CD8-positive, alpha-beta memory T cell (primary cell): ENCODE results near the gene ZBTB44. TPM values are rescaled to one million over a fixed set of nuclear protein-coding genes. Genes with fewer than 3 reads are reported as not detected.

Experiments used
- CTCF ChIA-PET: fragments of 350-600 bp; sonication (Branson Sonifier 250); formaldehyde crosslinking; loops from one replicate; lab custom pipeline; 2021; ENCODE audit warnings: antibody characterized with exemption; lab: Charles Lee
- POLR2A ChIA-PET: fragments of 350-600 bp; sonication (Branson Sonifier 250); formaldehyde crosslinking; loops from one replicate; lab custom pipeline; 2021; ENCODE audit warnings: antibody characterized with exemption; lab: Charles Lee
- DNase-seq, 5 donors: peaks; one replicate each; pipeline versions ENCODE4 v3.0.0 to v3.0.0-alpha.2; 2020 to 2022; ENCODE audit warnings: mixed read lengths in 1 of 5
- H3K27ac ChIP-seq: one replicate; pipeline ENCODE4 v1.7.0; 2013; ENCODE audit warnings: low read depth, mild to moderate bottlenecking, low read length, moderate library complexity
- H3K27me3 ChIP-seq: 2 replicates; pipeline ENCODE4 v1.7.0; 2013; ENCODE audit warnings: low read length, mild to moderate bottlenecking; ENCODE audit not compliant: insufficient read depth, poor library complexity, severe bottlenecking
- H3K36me3 ChIP-seq: 2 replicates; pipeline ENCODE4 v1.7.0; 2013; ENCODE audit warnings: mild to moderate bottlenecking, low read length, moderate library complexity; ENCODE audit not compliant: insufficient read depth
- H3K4me1 ChIP-seq: 2 replicates; pipeline ENCODE4 v1.7.0; 2013; ENCODE audit warnings: mild to moderate bottlenecking, low read length, moderate library complexity; ENCODE audit not compliant: insufficient read depth
- H3K4me3 ChIP-seq: 2 replicates; pipeline ENCODE4 v1.7.0; 2013; ENCODE audit warnings: mild to moderate bottlenecking, low read length
- H3K9me3 ChIP-seq: 2 replicates; pipeline ENCODE4 v1.7.0; 2013; ENCODE audit warnings: mild to moderate bottlenecking, low read length
- H3K27ac Mint-ChIP-seq, 8 donors: one replicate each; pipeline ENCODE4 v1.8.0; 2020 to 2021; ENCODE audit warnings: mixed read lengths in 8 of 8, mild to moderate bottlenecking in 6 of 8, inconsistent platforms in 3 of 8, moderate library complexity in 3 of 8
- H3K27me3 Mint-ChIP-seq, 2 donors: one replicate each; pipeline ENCODE4 v1.8.0; 2020 to 2021; ENCODE audit warnings: mixed read lengths in 2 of 2, mild to moderate bottlenecking in 1 of 2, moderate library complexity in 1 of 2
- H3K36me3 Mint-ChIP-seq, 3 donors: one replicate each; pipeline ENCODE4 v1.8.0; 2020 to 2021; ENCODE audit warnings: mixed read lengths in 3 of 3, inconsistent platforms in 1 of 3, mild to moderate bottlenecking in 1 of 3
- H3K4me1 Mint-ChIP-seq, 3 donors: one replicate each; pipeline ENCODE4 v1.8.0; 2020 to 2021; ENCODE audit warnings: mixed read lengths in 3 of 3, inconsistent platforms in 1 of 3, mild to moderate bottlenecking in 1 of 3
- H3K4me3 Mint-ChIP-seq, 7 donors: one replicate each; pipeline ENCODE4 v1.8.0; 2020 to 2021; ENCODE audit warnings: mixed read lengths in 7 of 7, mild to moderate bottlenecking in 6 of 7, moderate library complexity in 4 of 7, inconsistent platforms in 2 of 7
- H3K9me3 Mint-ChIP-seq, 5 donors: one replicate each; pipeline ENCODE4 v1.8.0; 2020 to 2022; ENCODE audit warnings: mixed read lengths in 5 of 5, mild to moderate bottlenecking in 3 of 5, moderate library complexity in 2 of 5, inconsistent platforms in 1 of 5
- polyA plus RNA-seq: library from polyadenylated mRNA; unstranded; fragments of 300-500 nt; fragmentation: Illumina TruSeq; gene quantifications from one replicate; pipeline ENCODE4 v1.2.3, GENCODE V29; 2021
- total RNA-seq, 2 experiments: library from RNA; stranded (reverse); gene quantifications; one replicate each; pipeline ENCODE4 v1.2.3, GENCODE V29; 2021

Gene ZBTB44
- total and polyA plus RNA-seq, 3 experiments from 2014 or later: 8.2 to 44.0 (median 41.3) TPM

DNA sequence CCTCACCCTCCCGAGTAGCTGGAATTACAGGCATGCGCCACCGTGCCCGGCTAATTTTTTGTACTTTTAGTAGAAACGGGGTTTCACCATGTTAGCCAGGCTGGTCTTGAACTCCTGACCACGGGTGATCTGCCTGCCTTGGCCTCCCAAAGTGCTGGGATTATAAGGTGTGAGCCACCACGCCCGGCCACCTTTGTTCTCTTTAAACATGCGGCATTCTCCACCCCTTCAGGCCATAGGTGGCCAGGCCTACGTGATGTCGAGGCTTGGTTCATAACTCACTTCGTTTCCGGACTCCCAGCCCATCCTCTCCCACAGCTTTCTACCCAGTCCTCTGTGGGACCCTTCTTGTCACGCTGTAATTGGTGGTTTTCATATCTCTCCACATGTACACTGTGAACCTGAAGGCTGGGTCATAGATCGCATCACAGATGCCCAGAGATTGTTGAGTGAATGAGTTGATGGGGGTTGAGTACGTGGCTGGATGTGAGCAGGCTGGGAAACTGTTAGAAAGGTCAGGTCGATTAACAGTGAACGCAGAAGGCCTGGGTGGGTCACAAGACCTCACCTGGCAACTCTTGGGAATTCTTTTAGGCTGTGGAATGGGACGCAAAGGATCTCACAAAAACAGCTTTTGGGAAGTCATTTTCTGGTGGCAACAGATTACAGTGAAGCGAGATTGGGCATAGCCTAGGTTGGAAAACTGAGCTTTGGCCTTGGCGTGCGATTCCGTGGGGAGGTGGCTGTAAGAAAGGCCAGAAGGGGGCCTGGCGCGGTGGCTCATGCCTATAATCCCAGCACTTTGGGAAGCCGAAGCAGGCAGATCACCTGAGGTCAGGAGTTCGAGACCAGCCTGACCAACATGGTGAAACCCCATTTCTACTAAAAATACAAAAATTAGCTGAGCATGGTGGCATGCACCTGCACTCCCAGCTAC, 110.7 kb downstream of the ZBTB44 start:
- no peak overlapping the region for H3K27ac Mint-ChIP-seq
- ChIA-PET POLR2A (no interaction called here), CTCF (interaction anchor here (1.1 kb wide), 1 partner anchor 9 kb away, joined by 3 read pairs; no protein-coding TSS in a partner anchor)
- Histone ChIP-seq H3K27ac (no peak overlapping the region), H3K4me1 (no peaks in the 10 kb centered on the region), H3K9me3 (no peaks in the 10 kb centered on the region), H3K27me3 (no peaks in the 10 kb centered on the region), H3K36me3 (no peaks in the 10 kb centered on the region), H3K4me3 (no peak overlapping the region)
- H3K4me3 Mint-ChIP-seq: no peak overlapping the region
- peaks cover 3 to 5% of the 10 kb centered on the region in 2 donors for H3K27me3 Mint-ChIP-seq
- no peaks in the 10 kb centered on the region for H3K9me3 Mint-ChIP-seq
- no peaks in the 10 kb centered on the region for H3K4me1 Mint-ChIP-seq
- no peak for DNase-seq
- no peaks in the 10 kb centered on the region for H3K36me3 Mint-ChIP-seq

DNA sequence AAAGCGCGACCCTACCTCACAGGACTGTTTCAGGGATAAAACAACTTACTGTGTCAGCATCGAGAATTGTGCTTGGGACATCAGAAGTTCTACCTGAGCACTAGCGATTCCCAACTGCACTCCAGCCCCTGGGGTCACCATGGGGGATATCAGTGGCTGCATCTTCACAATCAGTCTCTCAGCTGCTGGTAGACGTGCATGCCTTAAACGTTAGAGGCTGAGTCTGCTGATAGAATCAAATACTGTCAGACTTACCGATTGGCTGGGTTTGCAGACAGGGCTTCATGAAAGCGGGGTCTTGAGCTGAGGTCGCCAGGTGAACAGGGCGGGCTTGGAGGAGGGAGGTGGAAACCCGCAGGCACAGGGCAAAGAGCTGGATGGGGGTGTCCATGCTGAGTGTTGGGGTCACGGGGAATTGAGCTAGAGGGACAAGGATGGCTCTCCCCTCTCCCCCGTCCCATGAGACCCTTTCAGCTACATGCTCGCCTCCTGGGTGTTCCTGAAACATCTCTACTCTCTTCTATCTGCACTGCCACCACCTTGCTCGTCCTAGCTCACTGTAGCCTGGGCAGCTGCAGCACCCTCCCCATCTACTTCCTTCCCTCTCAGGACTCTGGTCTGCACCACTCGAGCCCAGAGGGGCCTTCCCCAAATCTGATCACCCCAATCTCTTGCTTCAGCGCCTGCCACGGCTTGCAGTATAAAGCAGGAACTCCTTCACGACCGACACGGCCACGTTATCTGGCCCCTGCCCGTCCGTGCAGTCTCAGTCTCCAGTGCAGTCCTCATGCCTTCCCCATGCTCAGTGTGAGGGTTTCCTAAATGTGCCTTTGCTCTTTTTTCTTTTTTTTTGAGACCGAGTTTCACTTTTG, 111.7 kb downstream of the ZBTB44 start:
- Mint-ChIP-seq H3K36me3 (no peaks in the 10 kb centered on the region), H3K9me3 (no peaks in the 10 kb centered on the region), H3K4me1 (no peaks in the 10 kb centered on the region), H3K27me3 (peaks cover 1 to 5% of the 10 kb centered on the region in 2 donors), H3K4me3 (no peak overlapping the region), H3K27ac (peak overlapping the region in 2 of 8 donors; percentile 55 to 71)
- Histone ChIP-seq H3K9me3 (no peaks in the 10 kb centered on the region), H3K36me3 (no peaks in the 10 kb centered on the region), H3K27me3 (no peaks in the 10 kb centered on the region), H3K4me3 (no peak overlapping the region), H3K4me1 (no peaks in the 10 kb centered on the region), H3K27ac (no peak overlapping the region)
- no peak for DNase-seq
- POLR2A ChIA-PET: no interaction called here
- CTCF ChIA-PET: interaction anchor here (1.1 kb wide), 1 partner anchor 10 kb away, joined by 3 read pairs; no protein-coding TSS in a partner anchor

DNA sequence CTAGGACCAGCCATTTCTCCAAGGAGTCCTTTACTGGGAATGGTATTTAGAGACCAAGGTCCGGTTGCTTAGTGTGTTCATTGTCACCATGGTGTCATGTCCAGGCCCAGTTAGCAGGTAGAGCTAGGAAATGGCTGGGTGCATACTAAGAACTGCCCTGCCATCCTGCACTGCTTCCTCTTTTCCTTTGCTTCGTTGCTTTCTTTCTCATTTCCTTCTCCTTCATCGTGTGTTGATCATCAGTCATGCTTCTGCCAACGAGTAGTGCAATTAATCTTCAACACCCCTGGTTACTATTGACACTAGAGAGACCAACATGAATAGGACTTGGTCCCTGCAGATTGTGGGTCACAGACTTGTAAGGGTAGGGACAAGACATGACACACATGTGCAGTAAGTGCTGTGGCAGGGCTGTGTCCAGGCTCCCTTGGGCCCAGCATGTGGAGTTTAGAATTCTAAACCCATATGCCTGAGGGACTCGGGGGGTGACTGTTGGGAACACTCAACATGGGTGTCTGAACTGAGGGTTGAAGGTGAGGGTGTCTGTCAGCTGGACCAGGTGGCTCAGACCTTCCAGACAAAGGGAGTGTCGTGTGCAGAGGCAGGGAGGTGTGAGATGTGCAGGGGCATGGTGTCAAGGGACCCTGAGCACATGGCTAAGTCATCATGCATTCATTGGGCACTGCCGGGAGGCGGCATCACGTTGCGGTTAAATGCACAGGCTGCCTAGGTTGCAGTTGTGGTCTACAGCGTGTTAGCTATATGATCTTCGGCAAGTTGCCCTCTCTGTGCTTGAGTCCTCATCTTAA, 112.5 kb downstream of the ZBTB44 start:
- H3K4me3 Mint-ChIP-seq: no peak overlapping the region
- H3K9me3 ChIP-seq: no peaks in the 10 kb centered on the region
- H3K27ac ChIP-seq: no peak overlapping the region
- H3K27me3 ChIP-seq: no peaks in the 10 kb centered on the region
- H3K36me3 Mint-ChIP-seq: no peaks in the 10 kb centered on the region
- CTCF ChIA-PET: interaction anchor here (1.1 kb wide), 2 partner anchors 11 kb away, joined by 3 to 5 read pairs; no protein-coding TSS in a partner anchor
- H3K27ac Mint-ChIP-seq: peak overlapping the region in 1 of 8 donors; percentile 4
- no peak overlapping the region for H3K4me3 ChIP-seq
- no peaks in the 10 kb centered on the region for H3K4me1 Mint-ChIP-seq
- no peaks in the 10 kb centered on the region for H3K36me3 ChIP-seq
- H3K27me3 Mint-ChIP-seq: peaks cover 1 to 5% of the 10 kb centered on the region in 2 donors
- no peaks in the 10 kb centered on the region for H3K4me1 ChIP-seq
- POLR2A ChIA-PET: no interaction called here
- no peak for DNase-seq
- no peaks in the 10 kb centered on the region for H3K9me3 Mint-ChIP-seq

DNA sequence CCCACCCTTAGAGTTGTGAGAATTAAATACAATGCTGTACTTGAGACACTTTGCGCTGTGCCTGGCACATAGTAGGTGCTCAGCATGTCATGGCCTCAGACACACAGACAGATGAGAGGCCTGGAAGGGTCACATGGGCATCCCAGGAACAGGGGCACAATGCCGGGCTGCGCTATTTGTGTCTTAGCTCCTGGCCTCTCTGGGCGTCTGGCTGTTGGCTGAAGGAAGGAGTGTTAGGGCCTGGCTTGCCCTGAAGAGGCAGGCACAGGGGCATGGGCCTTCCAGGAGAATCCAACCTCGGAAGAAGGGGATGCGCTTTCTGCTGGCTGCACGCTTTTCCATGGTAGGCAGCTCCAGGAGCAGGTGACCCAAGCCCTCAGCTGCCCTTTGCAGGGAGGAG, 113.7 kb downstream of the ZBTB44 start:
- Histone ChIP-seq H3K27me3 (no peaks in the 10 kb centered on the region), H3K4me3 (no peak overlapping the region), H3K27ac (no peak overlapping the region), H3K4me1 (no peaks in the 10 kb centered on the region), H3K36me3 (no peaks in the 10 kb centered on the region), H3K9me3 (no peaks in the 10 kb centered on the region)
- DNase-seq: no peak
- Mint-ChIP-seq H3K9me3 (no peaks in the 10 kb centered on the region), H3K36me3 (no peaks in the 10 kb centered on the region), H3K4me3 (no peak overlapping the region), H3K27ac (peak overlapping the region in 2 of 8 donors; percentile 38 to 70), H3K4me1 (no peaks in the 10 kb centered on the region), H3K27me3 (peaks cover 1 to 3% of the 10 kb centered on the region in 2 donors)
- ChIA-PET CTCF (interaction anchor here (1.1 kb wide), 1 partner anchor 12 kb away, joined by 5 read pairs; no protein-coding TSS in a partner anchor), POLR2A (no interaction called here)

DNA sequence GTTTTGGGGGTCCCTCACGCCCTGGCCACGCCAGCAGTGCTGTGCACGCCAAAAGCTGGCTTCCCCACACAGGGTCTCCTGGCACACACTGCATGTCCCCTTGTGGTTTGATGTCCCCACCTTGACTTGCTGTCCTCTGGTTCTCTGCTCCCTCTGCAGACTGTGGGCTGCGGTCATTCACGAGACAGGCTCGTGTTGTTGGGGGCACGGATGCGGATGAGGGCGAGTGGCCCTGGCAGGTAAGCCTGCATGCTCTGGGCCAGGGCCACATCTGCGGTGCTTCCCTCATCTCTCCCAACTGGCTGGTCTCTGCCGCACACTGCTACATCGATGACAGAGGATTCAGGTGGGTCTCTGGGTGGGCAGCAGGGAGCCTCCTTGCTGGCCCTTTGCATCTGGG, 114.9 kb downstream of the ZBTB44 start:
- no peaks in the 10 kb centered on the region for H3K27me3 ChIP-seq
- H3K9me3 Mint-ChIP-seq: no peaks in the 10 kb centered on the region
- no peak overlapping the region for H3K4me3 Mint-ChIP-seq
- no peaks in the 10 kb centered on the region for H3K36me3 Mint-ChIP-seq
- CTCF ChIA-PET: no interaction called here
- peaks cover 0 to 1% of the 10 kb centered on the region in 2 donors for H3K27me3 Mint-ChIP-seq
- no peaks in the 10 kb centered on the region for H3K9me3 ChIP-seq
- H3K27ac Mint-ChIP-seq: no peak overlapping the region
- H3K36me3 ChIP-seq: no peaks in the 10 kb centered on the region
- H3K27ac ChIP-seq: no peak overlapping the region
- no peaks in the 10 kb centered on the region for H3K4me1 ChIP-seq
- H3K4me1 Mint-ChIP-seq: peaks cover 0 to under 1% (median 0%) of the 10 kb centered on the region in 3 donors
- no peak for DNase-seq
- H3K4me3 ChIP-seq: no peak overlapping the region
- POLR2A ChIA-PET: no interaction called here

DNA sequence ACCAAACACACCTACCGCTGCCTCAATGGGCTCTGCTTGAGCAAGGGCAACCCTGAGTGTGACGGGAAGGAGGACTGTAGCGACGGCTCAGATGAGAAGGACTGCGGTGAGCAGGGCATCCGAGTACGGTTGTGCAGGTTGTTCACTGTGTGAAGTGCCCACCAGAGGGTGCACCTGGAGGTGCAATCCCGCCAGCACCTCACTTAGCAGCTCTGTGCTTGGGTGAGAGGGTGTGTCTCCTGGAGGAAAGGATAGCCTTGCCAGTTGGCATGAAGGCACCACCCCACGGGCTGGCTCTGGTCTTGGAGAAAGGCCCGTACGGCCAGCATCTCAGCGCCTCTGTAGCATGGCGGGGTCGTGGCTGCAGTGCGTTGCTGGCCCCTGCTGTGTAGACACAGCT, 115.8 kb downstream of the ZBTB44 start:
- no peaks in the 10 kb centered on the region for H3K27me3 ChIP-seq
- H3K4me3 Mint-ChIP-seq: no peak overlapping the region
- no peaks in the 10 kb centered on the region for H3K9me3 ChIP-seq
- H3K36me3 ChIP-seq: no peaks in the 10 kb centered on the region
- no peaks in the 10 kb centered on the region for H3K36me3 Mint-ChIP-seq
- peaks cover 0 to 4% (median 0%) of the 10 kb centered on the region in 3 donors for H3K4me1 Mint-ChIP-seq
- POLR2A ChIA-PET: no interaction called here
- H3K27ac ChIP-seq: no peak overlapping the region
- no peak overlapping the region for H3K4me3 ChIP-seq
- H3K4me1 ChIP-seq: no peaks in the 10 kb centered on the region
- DNase-seq: no peak
- H3K27ac Mint-ChIP-seq: no peak overlapping the region
- H3K27me3 Mint-ChIP-seq: peaks cover 0 to 1% of the 10 kb centered on the region in 2 donors
- CTCF ChIA-PET: no interaction called here
- no peaks in the 10 kb centered on the region for H3K9me3 Mint-ChIP-seq

DNA sequence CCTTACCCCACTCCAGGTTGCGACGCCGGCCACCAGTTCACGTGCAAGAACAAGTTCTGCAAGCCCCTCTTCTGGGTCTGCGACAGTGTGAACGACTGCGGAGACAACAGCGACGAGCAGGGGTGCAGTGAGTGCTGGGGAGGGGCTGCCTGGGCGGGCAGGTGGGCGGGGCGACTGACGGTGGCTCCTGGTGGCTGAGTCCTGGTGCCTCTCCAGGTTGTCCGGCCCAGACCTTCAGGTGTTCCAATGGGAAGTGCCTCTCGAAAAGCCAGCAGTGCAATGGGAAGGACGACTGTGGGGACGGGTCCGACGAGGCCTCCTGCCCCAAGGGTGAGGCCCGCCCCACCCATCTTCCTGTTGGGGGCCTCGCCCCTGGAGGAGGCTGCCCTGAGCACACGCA, 116.4 kb downstream of the ZBTB44 start:
- H3K36me3 ChIP-seq: no peaks in the 10 kb centered on the region
- Mint-ChIP-seq H3K36me3 (no peaks in the 10 kb centered on the region), H3K9me3 (no peaks in the 10 kb centered on the region), H3K4me3 (no peak overlapping the region), H3K27ac (no peak overlapping the region), H3K27me3 (peaks cover 0 to 1% of the 10 kb centered on the region in 2 donors), H3K4me1 (peaks cover 0 to 4% (median 0%) of the 10 kb centered on the region in 3 donors)
- no peak for DNase-seq
- CTCF ChIA-PET: no interaction called here
- no peak overlapping the region for H3K27ac ChIP-seq
- H3K27me3 ChIP-seq: no peaks in the 10 kb centered on the region
- H3K9me3 ChIP-seq: no peaks in the 10 kb centered on the region
- H3K4me1 ChIP-seq: no peaks in the 10 kb centered on the region
- POLR2A ChIA-PET: no interaction called here
- no peak overlapping the region for H3K4me3 ChIP-seq
